SK-N-DZ (cell line): ENCODE data around the gene HOXA10.

Experiments used
- DNase-seq: peaks from one replicate; pipeline ENCODE4 v3.0.0-alpha.2; 2015; ENCODE audit warnings: low spot score

Gene HOXA10

GRCh38 chr7:27157702-27158431 is 16.3 kb downstream of the HOXA10 start:
- DNase-seq = no peak

GRCh38 chr7:27156916-27157701 is 17.0 kb downstream of the HOXA10 start:
- no peak for DNase-seq

GRCh38 chr7:27156508-27156898 is 17.6 kb downstream of the HOXA10 start, which contains the start of gene HOXA7:
Gene HOXA7, minus strand, starts transcription at chr7:27156675. Its CDS starts 130 bp downstream, at chr7:27156545.
- DNase-seq = no peak

GRCh38 chr7:27155816-27156507 is 18.2 kb downstream of the HOXA10 start:
- DNase-seq = no peak

GRCh38 chr7:27154901-27155815 is 19.0 kb downstream of the HOXA10 start:
- DNase-seq = no peak

- DNase-seq = no peak
Measured at GRCh38 chr7:27154369-27154768, 19.8 kb downstream of the HOXA10 start.

- no peak for DNase-seq
Measured at GRCh38 chr7:27153526-27153925, 20.6 kb downstream of the HOXA10 start.

GRCh38 chr7:27152816-27153442 is 21.2 kb downstream of the HOXA10 start:
- DNase-seq = no peak

- DNase-seq = no peak
Measured at GRCh38 chr7:27151931-27152815, 21.9 kb downstream of the HOXA10 start, which contains the start of gene HOXA3. Gene HOXA3, minus strand, starts transcription at chr7:27152583. Its CDS starts 41,943 bp downstream, at chr7:27110640.

GRCh38 chr7:27151341-27151930 is 22.7 kb downstream of the HOXA10 start:
- no peak for DNase-seq

GRCh38 chr7:27150568-27151340 is 23.4 kb downstream of the HOXA10 start:
- DNase-seq = peak; percentile 32

GRCh38 chr7:27149842-27150567 is 24.1 kb downstream of the HOXA10 start:
- DNase-seq = no peak

- no peak for DNase-seq
Measured at GRCh38 chr7:27148756-27149641, 25.1 kb downstream of the HOXA10 start.

GRCh38 chr7:27148031-27148755 is 25.9 kb downstream of the HOXA10 start:
- DNase-seq = no peak

GRCh38 chr7:27147199-27148030 is 26.7 kb downstream of the HOXA10 start, which contains the start of gene HOXA6:
Gene HOXA6, minus strand, starts transcription at chr7:27147774. Its CDS starts 25 bp downstream, at chr7:27147749.
- no peak for DNase-seq
